Measurements from ENCODE around the gene UBR3.

The UBR3 gene

DNA sequence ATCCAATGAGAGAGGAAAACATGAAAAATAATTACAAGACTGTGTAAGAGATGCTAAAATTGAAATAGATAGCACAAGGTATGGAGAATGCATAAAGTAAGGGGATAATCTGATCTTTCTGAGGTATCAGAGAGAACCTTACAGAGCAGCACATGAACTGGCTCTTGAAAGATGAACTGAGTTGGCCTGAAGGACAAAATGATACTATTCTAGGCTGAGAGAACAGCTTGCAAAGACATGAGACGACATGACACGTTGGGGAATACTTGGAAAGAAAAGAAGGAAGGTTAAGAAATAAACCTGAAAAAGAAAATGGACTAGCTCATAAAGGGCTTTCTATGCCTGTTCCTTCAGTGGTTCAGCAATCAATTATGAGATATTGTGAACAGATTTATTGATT is 198.0 kb downstream of the UBR3 start:
- no peaks in the 10 kb centered on the region for H3K79me2 ChIP-seq (ENCODE audit: low read length)
- no peak overlapping the region for H3K4me3 ChIP-seq (ENCODE audit: low read length)
- H3K9ac ChIP-seq (ENCODE audit: low read length), result no peak overlapping the region
- no peak for TF ChIP-seq EZH2phosphoT487 (IDR thresholded peaks at IDR 0.05; ENCODE audit: low read depth)
- TF ChIP-seq, protein P1, sequence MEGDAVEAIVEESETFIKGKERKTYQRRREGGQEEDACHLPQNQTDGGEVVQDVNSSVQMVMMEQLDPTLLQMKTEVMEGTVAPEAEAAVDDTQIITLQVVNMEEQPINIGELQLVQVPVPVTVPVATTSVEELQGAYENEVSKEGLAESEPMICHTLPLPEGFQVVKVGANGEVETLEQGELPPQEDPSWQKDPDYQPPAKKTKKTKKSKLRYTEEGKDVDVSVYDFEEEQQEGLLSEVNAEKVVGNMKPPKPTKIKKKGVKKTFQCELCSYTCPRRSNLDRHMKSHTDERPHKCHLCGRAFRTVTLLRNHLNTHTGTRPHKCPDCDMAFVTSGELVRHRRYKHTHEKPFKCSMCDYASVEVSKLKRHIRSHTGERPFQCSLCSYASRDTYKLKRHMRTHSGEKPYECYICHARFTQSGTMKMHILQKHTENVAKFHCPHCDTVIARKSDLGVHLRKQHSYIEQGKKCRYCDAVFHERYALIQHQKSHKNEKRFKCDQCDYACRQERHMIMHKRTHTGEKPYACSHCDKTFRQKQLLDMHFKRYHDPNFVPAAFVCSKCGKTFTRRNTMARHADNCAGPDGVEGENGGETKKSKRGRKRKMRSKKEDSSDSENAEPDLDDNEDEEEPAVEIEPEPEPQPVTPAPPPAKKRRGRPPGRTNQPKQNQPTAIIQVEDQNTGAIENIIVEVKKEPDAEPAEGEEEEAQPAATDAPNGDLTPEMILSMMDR (IDR thresholded peaks at IDR 0.05; ENCODE audit: low read depth, low read length), result no peak
- no peaks in the 10 kb centered on the region for H4K20me1 ChIP-seq (ENCODE audit: insufficient read depth, low read length)
- peaks cover 5% of the 10 kb centered on the region for H3K4me1 ChIP-seq (ENCODE audit: low read length)
- H3K27ac ChIP-seq (ENCODE audit: low read length), result no peak overlapping the region
- H2AFZ ChIP-seq (ENCODE audit: low read depth, low read length), result no peak overlapping the region
- no peak overlapping the region for H3K4me2 ChIP-seq (ENCODE audit: low read length)
- H3K27me3 ChIP-seq (ENCODE audit: low read depth, low read length), result no peaks in the 10 kb centered on the region
- H3K9me3 ChIP-seq (ENCODE audit: insufficient read depth, low read length), result no peaks in the 10 kb centered on the region
- peaks cover 3% of the 10 kb centered on the region for H3K36me3 ChIP-seq (replicated peaks; ENCODE audit: low read depth, low read length)

DNA sequence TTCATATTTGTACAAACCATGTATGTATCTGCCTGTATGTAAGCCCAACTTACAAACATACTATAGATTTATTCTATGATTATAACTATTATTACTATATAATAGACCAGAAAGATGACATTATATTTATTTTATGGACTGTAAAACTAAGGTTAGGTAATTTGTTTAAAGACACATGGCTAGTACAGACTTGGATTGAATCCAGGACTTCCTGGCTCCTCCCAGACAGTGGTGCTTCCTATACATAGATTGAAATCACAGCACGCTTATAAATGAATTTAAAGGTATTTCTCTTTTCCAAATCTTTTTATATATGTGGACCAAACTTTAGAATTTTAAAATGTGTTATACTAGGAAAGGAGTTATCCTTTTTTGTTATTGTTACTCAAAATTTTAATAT is 199.1 kb downstream of the UBR3 start:
- no peak overlapping the region for H3K9ac ChIP-seq (ENCODE audit: low read length)
- no peaks in the 10 kb centered on the region for H4K20me1 ChIP-seq (ENCODE audit: insufficient read depth, low read length)
- H3K4me2 ChIP-seq (ENCODE audit: low read length), result no peak overlapping the region
- H3K9me3 ChIP-seq (ENCODE audit: insufficient read depth, low read length), result no peaks in the 10 kb centered on the region
- no peak overlapping the region for H2AFZ ChIP-seq (ENCODE audit: low read depth, low read length)
- peaks cover 3% of the 10 kb centered on the region for H3K36me3 ChIP-seq (replicated peaks; ENCODE audit: low read depth, low read length)
- H3K4me3 ChIP-seq (ENCODE audit: low read length), result no peak overlapping the region
- no peak for TF ChIP-seq EZH2phosphoT487 (IDR thresholded peaks at IDR 0.05; ENCODE audit: low read depth)
- TF ChIP-seq, protein P1 (IDR thresholded peaks at IDR 0.05; ENCODE audit: low read depth, low read length), result no peak
- no peaks in the 10 kb centered on the region for H3K79me2 ChIP-seq (ENCODE audit: low read length)
- H3K4me1 ChIP-seq (ENCODE audit: low read length), result peaks cover 5% of the 10 kb centered on the region
- H3K27ac ChIP-seq (ENCODE audit: low read length), result no peak overlapping the region
- no peaks in the 10 kb centered on the region for H3K27me3 ChIP-seq (ENCODE audit: low read depth, low read length)

DNA sequence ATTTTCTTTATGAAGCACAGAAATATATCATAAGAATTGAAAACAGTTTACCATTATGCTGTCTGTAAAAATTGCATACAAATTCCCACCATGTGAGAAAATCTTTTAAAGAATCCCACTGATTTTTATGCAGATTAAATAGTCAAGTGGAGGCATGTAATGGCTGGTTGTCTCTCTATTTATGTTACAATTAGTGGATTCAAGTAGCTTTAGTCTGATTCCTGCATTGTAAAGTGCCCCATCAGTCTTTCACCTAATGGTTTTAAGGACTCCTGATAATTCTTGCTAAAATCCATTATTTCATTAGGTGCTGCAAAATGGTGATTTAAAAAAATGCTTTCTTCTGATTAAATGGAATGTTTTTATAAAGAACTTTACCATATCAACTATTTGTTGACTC is 202.3 kb downstream of the UBR3 start:
- H3K4me1 ChIP-seq (ENCODE audit: low read length), result peaks cover 4% of the 10 kb centered on the region
- H3K9ac ChIP-seq (ENCODE audit: low read length), result no peak overlapping the region
- no peak for TF ChIP-seq EZH2phosphoT487 (IDR thresholded peaks at IDR 0.05; ENCODE audit: low read depth)
- TF ChIP-seq, protein P1 (IDR thresholded peaks at IDR 0.05; ENCODE audit: low read depth, low read length), result no peak
- H3K27me3 ChIP-seq (ENCODE audit: low read depth, low read length), result no peaks in the 10 kb centered on the region
- H2AFZ ChIP-seq (ENCODE audit: low read depth, low read length), result no peak overlapping the region
- no peak overlapping the region for H3K4me3 ChIP-seq (ENCODE audit: low read length)
- no peak overlapping the region for H3K4me2 ChIP-seq (ENCODE audit: low read length)
- H3K27ac ChIP-seq (ENCODE audit: low read length), result no peak overlapping the region
- H3K36me3 ChIP-seq (replicated peaks; ENCODE audit: low read depth, low read length), result peaks cover 3% of the 10 kb centered on the region
- no peaks in the 10 kb centered on the region for H4K20me1 ChIP-seq (ENCODE audit: insufficient read depth, low read length)
- H3K9me3 ChIP-seq (ENCODE audit: insufficient read depth, low read length), result no peaks in the 10 kb centered on the region
- H3K79me2 ChIP-seq (ENCODE audit: low read length), result no peaks in the 10 kb centered on the region

DNA sequence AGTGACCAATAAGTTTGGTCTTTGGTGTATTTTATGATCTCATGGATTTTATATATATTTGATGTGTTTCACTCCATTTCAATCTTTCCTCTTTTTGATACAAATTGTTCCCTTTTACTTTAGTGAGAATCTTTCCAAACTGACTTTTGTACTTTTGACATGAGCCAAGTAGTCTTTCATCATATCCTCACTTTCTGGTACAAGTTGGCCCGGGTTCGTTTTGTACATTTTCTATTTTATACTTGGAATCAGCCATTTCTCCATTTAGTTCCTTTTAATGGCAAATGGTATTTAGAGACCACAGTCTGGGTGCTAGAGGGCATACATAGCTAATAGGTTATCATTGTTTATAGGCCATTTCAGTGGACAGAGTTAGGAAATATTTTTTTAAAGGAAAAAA is 202.8 kb downstream of the UBR3 start:
- Histone ChIP-seq H3K27me3 (ENCODE audit: low read depth, low read length) (no peaks in the 10 kb centered on the region), H4K20me1 (ENCODE audit: insufficient read depth, low read length) (no peaks in the 10 kb centered on the region), H3K4me2 (ENCODE audit: low read length) (no peak overlapping the region), H3K79me2 (ENCODE audit: low read length) (no peaks in the 10 kb centered on the region), H3K9ac (ENCODE audit: low read length) (no peak overlapping the region), H3K9me3 (ENCODE audit: insufficient read depth, low read length) (no peaks in the 10 kb centered on the region), H3K4me1 (ENCODE audit: low read length) (no peaks in the 10 kb centered on the region), H3K36me3 (replicated peaks; ENCODE audit: low read depth, low read length) (peaks cover 3% of the 10 kb centered on the region), H3K4me3 (ENCODE audit: low read length) (no peak overlapping the region), H2AFZ (ENCODE audit: low read depth, low read length) (no peak overlapping the region), H3K27ac (ENCODE audit: low read length) (no peak overlapping the region)
- TF ChIP-seq EZH2phosphoT487 (IDR thresholded peaks at IDR 0.05; ENCODE audit: low read depth), result no peak
- TF ChIP-seq, protein P1 (IDR thresholded peaks at IDR 0.05; ENCODE audit: low read depth, low read length), result no peak

All from OCI-LY3 (cell line).